Pancreas (tissue), 10 donors: ENCODE results near the gene ZNF155. TPM values are rescaled to one million over a fixed set of nuclear protein-coding genes. Genes with fewer than 3 reads are reported as not detected.

ENCODE experiments used
- ATAC-seq, 4 donors: fragments of 200-7000 bp; cut with Tn5 transposase; one replicate each; pipeline versions ENCODE4 v1.8.0 to v1.9.1; 2020; ENCODE audit warnings: mild to moderate bottlenecking in 4 of 4, moderate library complexity in 4 of 4
- DNase-seq, 6 donors: peaks; one replicate each; pipeline ENCODE4 v3.0.0-alpha.2; 2020
- FAIRE-seq: peaks from 2 replicates; lab custom pipeline; 2012; peaks lifted over from hg19 to GRCh38; lab: Jason Lieb, UNC
- H3K27ac ChIP-seq, 4 donors: fragments of 200-600 bp; sonication (generic); 1 replicate in 3 of 4; 2 replicates in 1 of 4; pipeline versions ENCODE4 v1.5.0 to v1.8.0; 2020
- H3K27me3 ChIP-seq, 4 donors: fragments of 200-600 bp; one replicate each; pipeline ENCODE4 v1.8.0; 2021
- H3K36me3 ChIP-seq, 3 donors: fragments of 200-600 bp; sonication (generic) in 1 of 3; one replicate each; pipeline versions ENCODE4 v1.5.0 to v1.8.0; 2020 to 2021
- H3K4me1 ChIP-seq, 3 donors: fragments of 200-600 bp; one replicate each; pipeline ENCODE4 v1.8.0; 2021
- H3K4me3 ChIP-seq, 4 donors: fragments of 200-600 bp; sonication (generic) in 2 of 4; one replicate each; pipeline versions ENCODE4 v1.5.0 to v1.8.0; 2020 to 2021
- H3K9me3 ChIP-seq, 4 donors: fragments of 200-600 bp; one replicate each; pipeline ENCODE4 v1.8.0; 2021
- whole genome bisulfite sequencing, 2 donors: extraction: QIAGEN DNeasy Blood & Tissue Kit; methylation state at CpG; one replicate each; pipeline ENCODE4 v1.1.7; 2013; 5-methylcytosine and 5-hydroxymethylcytosine counted together
- intact Hi-C, 3 donors: fragments of 100-400 bp; cut with DNase I; formaldehyde crosslinking; loops; one replicate each; pipeline versions ENCODE4 v1.11.1 to v1.14.2; 2022
- polyA plus RNA-seq, 2 donors: library from polyadenylated mRNA; stranded (reverse); fragments of 200-250 nt; gene quantifications; one replicate each; pipeline ENCODE4 v1.2.3, GENCODE V29; 2013
- total RNA-seq, 6 donors: library from RNA; stranded (reverse); fragmentation: NEBNext Ultra II Directional in 4 of 6; extraction: Animal tissue kit (Norgen Biotek cat#: 25700) in 4 of 6; gene quantifications; one replicate each; pipeline versions ENCODE4 v1.2.1 to v1.2.4, GENCODE V29; 2021 to 2023
- TF ChIP-seq, protein P1 (sequence below), 4 donors: fragments of 200-600 bp; sonication (generic) in 3 of 4; IDR thresholded peaks; one replicate each; pipeline versions ENCODE4 v1.5.0 to v1.8.0; 2021; ENCODE audit warnings: antibody characterized with exemption in 4 of 4
- donor health status: healthy with polysubstance abuse.
- donor health status: DM: no; HTN: no; CAD: no; lungs with moderate emphysema.
- donor health status: DM: no; HTN: no; CAD: no.
- donor health status: control.
- donor health status: control.
- donor health status: Bipolar disorder and iron deficiency.
- donor health status: DM: yes; HTN: yes; CAD: no.
- donor health status: DM: no; HTN: no; CAD: no.
- donor health status: DM: no; HTN: no; CAD: no.
- donor health status: DM: yes; HTN: yes; CAD: no.

ZNF155 gene
- total and polyA plus RNA-seq, 8 donors, result 1.2 to 7.3 (median 2.9) TPM

GRCh38 chr19:43984687-43985000, 656 bp downstream of the ZNF155 start:
- DNase-seq, result peak in 1 of 6 donors; percentile 18
- Histone ChIP-seq H3K4me1 (peaks cover 0 to 3% (median 0%) of the 10 kb centered on the region in 3 donors), H3K9me3 (peaks cover 0 to 5% (median 0%) of the 10 kb centered on the region in 4 donors), H3K4me3 (peak overlapping the region; percentile 37 to 63 (median 50)), H3K36me3 (peaks cover 0 to 6% (median 0%) of the 10 kb centered on the region in 3 donors), H3K27ac (no peak overlapping the region), H3K27me3 (no peaks in the 10 kb centered on the region)
- WGBS, 2 donors, result 1 to 3% methylated on average over 14 of the region's 14 CpGs
- no peak for FAIRE-seq
- intact Hi-C loops, result no loop called here
- peak; percentile 6 to 56 (median 34) for ATAC-seq
- TF ChIP-seq, protein P1, sequence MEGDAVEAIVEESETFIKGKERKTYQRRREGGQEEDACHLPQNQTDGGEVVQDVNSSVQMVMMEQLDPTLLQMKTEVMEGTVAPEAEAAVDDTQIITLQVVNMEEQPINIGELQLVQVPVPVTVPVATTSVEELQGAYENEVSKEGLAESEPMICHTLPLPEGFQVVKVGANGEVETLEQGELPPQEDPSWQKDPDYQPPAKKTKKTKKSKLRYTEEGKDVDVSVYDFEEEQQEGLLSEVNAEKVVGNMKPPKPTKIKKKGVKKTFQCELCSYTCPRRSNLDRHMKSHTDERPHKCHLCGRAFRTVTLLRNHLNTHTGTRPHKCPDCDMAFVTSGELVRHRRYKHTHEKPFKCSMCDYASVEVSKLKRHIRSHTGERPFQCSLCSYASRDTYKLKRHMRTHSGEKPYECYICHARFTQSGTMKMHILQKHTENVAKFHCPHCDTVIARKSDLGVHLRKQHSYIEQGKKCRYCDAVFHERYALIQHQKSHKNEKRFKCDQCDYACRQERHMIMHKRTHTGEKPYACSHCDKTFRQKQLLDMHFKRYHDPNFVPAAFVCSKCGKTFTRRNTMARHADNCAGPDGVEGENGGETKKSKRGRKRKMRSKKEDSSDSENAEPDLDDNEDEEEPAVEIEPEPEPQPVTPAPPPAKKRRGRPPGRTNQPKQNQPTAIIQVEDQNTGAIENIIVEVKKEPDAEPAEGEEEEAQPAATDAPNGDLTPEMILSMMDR (IDR thresholded peaks at IDR 0.05), result no peak

- FAIRE-seq (no peak), DNase-seq (no peak), ATAC-seq (no peak)
- Histone ChIP-seq H3K36me3 (peaks cover 0 to 27% (median 15%) of the 10 kb centered on the region in 3 donors), H3K4me3 (no peak overlapping the region), H3K27ac (no peak overlapping the region), H3K4me1 (peaks cover 0 to 3% (median 0%) of the 10 kb centered on the region in 3 donors), H3K9me3 (no peaks in the 10 kb centered on the region), H3K27me3 (no peaks in the 10 kb centered on the region)
- intact Hi-C loops, result no loop called here
- TF ChIP-seq, protein P1 (IDR thresholded peaks at IDR 0.05), result no peak
- 88 to 91% methylated on average over 10 of the region's 10 CpGs for WGBS, 2 donors
Measured at GRCh38 chr19:43997631-43998290, 13.8 kb downstream of the ZNF155 start.

DNA sequence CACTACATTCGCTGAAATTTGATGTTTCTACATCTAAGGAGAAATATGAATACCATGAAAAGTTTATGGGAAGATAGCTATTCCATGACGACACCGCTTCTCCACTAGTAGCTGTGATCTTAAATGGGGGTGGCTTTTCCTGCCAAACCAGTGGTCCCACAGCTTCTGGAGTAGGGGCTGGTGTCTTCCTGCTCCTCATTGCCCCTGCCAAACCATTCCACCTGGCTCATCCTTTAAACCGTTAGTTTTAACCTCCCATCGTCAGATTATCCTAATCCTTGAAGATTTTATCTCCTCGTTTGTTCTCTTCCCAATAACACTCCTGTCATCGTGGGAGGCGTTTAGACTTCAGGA, 18.2 kb downstream of the ZNF155 start:
- Histone ChIP-seq H3K4me3 (peak overlapping the region; percentile 31 to 74 (median 58)), H3K36me3 (peaks cover 0 to 1% (median 0%) of the 10 kb centered on the region in 3 donors), H3K27ac (peak overlapping the region in 2 of 4 donors; percentile 43 to 60), H3K9me3 (no peaks in the 10 kb centered on the region), H3K4me1 (peaks cover 0 to 11% (median 0%) of the 10 kb centered on the region in 3 donors), H3K27me3 (no peaks in the 10 kb centered on the region)
- TF ChIP-seq, protein P1 (IDR thresholded peaks at IDR 0.05), result no peak
- 7 to 11% methylated on average over 8 of the region's 8 CpGs for WGBS, 2 donors
- FAIRE-seq (no peak), DNase-seq (no peak), ATAC-seq (no peak)
- intact Hi-C loops, result no loop called here

- H3K4me3 ChIP-seq, result peak within 1 kb of the TSS; percentile 31 to 74 (median 58)
Measured at GRCh38 chr19:44002566-44003460, 18.8 kb downstream of the ZNF155 start, which contains the start of gene ZNF230. ZNF230 (plus strand) TSS chr19:44002957; CDS start chr19:44007079, 4,122 bp downstream.

More at GRCh38 chr19:44002566-44003460, 18.8 kb downstream of the ZNF155 start, which contains the start of gene ZNF230:
- DNase-seq (peak; percentile 83 to 95 (median 92)), ATAC-seq (peak; percentile 99 to 100 (median 100)), FAIRE-seq (peak; percentile 89)
- TF ChIP-seq, protein P1 (IDR thresholded peaks at IDR 0.05), result no peak
- H3K27ac ChIP-seq, result peak within 1 kb of the TSS; percentile 22 to 60 (median 38)
- H3K36me3 ChIP-seq, result peaks cover 0 to 7% (median 0%) of the 10 kb centered on the region in 3 donors
- H3K9me3 ChIP-seq, result no peaks in the 10 kb centered on the region
- H3K27me3 ChIP-seq, result no peaks in the 10 kb centered on the region
- intact Hi-C loops, result no loop called here
- 0 to 1% methylated on average over 48 of the region's 48 CpGs for WGBS, 2 donors
- peaks cover 0 to 11% (median 0%) of the 10 kb centered on the region in 3 donors for H3K4me1 ChIP-seq
